ENCODE data around the gene PPP1R13B. TPM values are rescaled to one million over a fixed set of nuclear protein-coding genes. Genes with fewer than 3 reads are reported as not detected.
A peak's percentile ranks its signal among the peaks of the same experiment; 100 is the strongest.

The PPP1R13B gene
- total RNA-seq, 1 experiment from 2014 or later, result 17.8 TPM

- RAD21 ChIA-PET (ENCODE audit: low non-redundant PET in 1 of 2, low total read pairs in 2 of 2, uncharacterized antibody in 2 of 2, unreplicated experiment in 2 of 2), result interaction anchor here in 1 of 2 experiments (0.6 kb wide), 1 partner anchor 8 kb away, joined by 4 read pairs; no protein-coding TSS in a partner anchor
- intact Hi-C loops (cut with micrococcal nuclease), result no loop called here
These were observed 8.7 kb upstream of the PPP1R13B start for GRCh38 chr14:103856105-103856504.

More at GRCh38 chr14:103856105-103856504, 8.7 kb upstream of the PPP1R13B start:
- CTCF ChIA-PET, result interaction anchor here (0.7 to 0.9 kb wide), 2 partner anchors 45 to 48 kb away, joined by 3 read pairs; no protein-coding TSS in a partner anchor
- H3K4me1 ChIP-seq (ENCODE audit: control insufficient read depth in 1 of 2, insufficient read depth in 2 of 2, low read length in 2 of 2), result peaks cover 9 to 14% of the 10 kb centered on the region in 2 experiments; a peak in 3 of 4 replicates
- no peaks in the 10 kb centered on the region for H3K9me2 ChIP-seq (ENCODE audit: insufficient read depth)
- H3K36me3 ChIP-seq (ENCODE audit: control insufficient read depth in 1 of 2, insufficient read depth in 2 of 2, low read length in 2 of 2), result no peaks in the 10 kb centered on the region
- H4K20me1 ChIP-seq (ENCODE audit: insufficient read depth), result no peaks in the 10 kb centered on the region
- H2AFZ ChIP-seq (ENCODE audit: low read depth, low read length, poor library complexity, severe bottlenecking), result peak overlapping the region; percentile 41
- no peaks in the 10 kb centered on the region for H3K9me3 ChIP-seq (ENCODE audit: control insufficient read depth in 1 of 2, insufficient read depth in 1 of 2, low read depth in 1 of 2, low read length in 2 of 2)
- no peak overlapping the region for H3K27ac ChIP-seq (ENCODE audit: low read depth, low read length)
- POLR2A ChIA-PET, result no interaction called here
- ATAC-seq (peak; percentile 71), DNase-seq (ENCODE audit: low read depth, low spot score) (no peak)
- H3K27me3 ChIP-seq (ENCODE audit: insufficient read depth, low read length), result no peaks in the 10 kb centered on the region; the same call in 1 of the 2 replicates
- H3K9ac ChIP-seq (ENCODE audit: low read length), result no peak overlapping the region
- BruUV-seq (replicated peaks), result no TSS peak
- no peak for TF ChIP-seq TCF7L2 (IDR thresholded peaks at IDR 0.05; ENCODE audit: borderline replicate concordance, extremely low read depth, insufficient read depth, insufficient read length)
- TF ChIP-seq ZNF274 (IDR thresholded peaks at IDR 0.05; ENCODE audit: low read depth, low read length), result no peak
- no peak for TF ChIP-seq ATF3 (IDR thresholded peaks at IDR 0.05)
- peak in 2 of 3 experiments; percentile 10 to 18; a peak in 3 of 6 replicates for TF ChIP-seq CTCF (IDR thresholded peaks at IDR 0.05 in 2 of 3, conservative IDR thresholded peaks at IDR 0.05 in 1 of 3; ENCODE audit: borderline replicate concordance in 1 of 3, insufficient read depth in 1 of 3, low read depth in 2 of 3, low read length in 2 of 3)
- TF ChIP-seq ZFX (IDR thresholded peaks at IDR 0.05), result no peak
- TF ChIP-seq ZBTB33 (IDR thresholded peaks at IDR 0.05; ENCODE audit: extremely low read depth, insufficient replicate concordance, low read length), result no peak
- TF ChIP-seq REST (IDR thresholded peaks at IDR 0.05; ENCODE audit: low read depth), result no peak
- TF ChIP-seq RAD21 (IDR thresholded peaks at IDR 0.05; ENCODE audit: low read depth), result 0 out of 2 replicates have a peak, but pooled peaks have one; percentile 18
- peak overlapping the region; percentile 28; the same call in 1 of the 2 replicates for H3K4me2 ChIP-seq (ENCODE audit: low read length)
- no peaks in the 10 kb centered on the region for H3K79me2 ChIP-seq (ENCODE audit: insufficient read depth, low read length)
- no peak overlapping the region for H3K4me3 ChIP-seq (replicated peaks in 1 of 2; ENCODE audit: low read depth in 1 of 2, low read length in 2 of 2)
